ENCODE data around the gene CNOT2.

GRCh38 chr12:70367258-70368141 is 124.3 kb downstream of the CNOT2 start:
- TF ChIP-seq POLR2AphosphoS5 (IDR thresholded peaks at IDR 0.05; ENCODE audit: low read depth, low read length) (no peak), CTCF (IDR thresholded peaks at IDR 0.05) (no peak), TCF12 (IDR thresholded peaks at IDR 0.05) (no peak), USF2 (IDR thresholded peaks at IDR 0.05; ENCODE audit: borderline replicate concordance, low read depth, low read length) (no peak), TAF1 (IDR thresholded peaks at IDR 0.05; ENCODE audit: borderline replicate concordance, low read depth, low read length) (no peak), SIN3A (IDR thresholded peaks at IDR 0.05; ENCODE audit: borderline replicate concordance, low read depth, low read length) (no peak), NRF1 (IDR thresholded peaks at IDR 0.05; ENCODE audit: low read depth, low read length) (no peak), CHD2 (IDR thresholded peaks at IDR 0.05; ENCODE audit: low read length, partially characterized antibody) (no peak), RFX5 (IDR thresholded peaks at IDR 0.05; ENCODE audit: low read length) (no peak), EP300 (IDR thresholded peaks at IDR 0.05; ENCODE audit: borderline replicate concordance in 1 of 2, low read depth in 1 of 2, low read length in 1 of 2) (no peak), IRF3 (IDR thresholded peaks at IDR 0.05; ENCODE audit: low read depth, low read length) (no peak), MAX (IDR thresholded peaks at IDR 0.05; ENCODE audit: low read depth) (no peak)

Measured in SK-N-SH (cell line).